Esophagus squamous epithelium (tissue), 5 donors: ENCODE data around the gene PLA2G2F. TPM values are rescaled to one million over a fixed set of nuclear protein-coding genes. Genes with fewer than 3 reads are reported as not detected.

ENCODE experiments used
- DNase-seq: peaks from one replicate; lab custom pipeline; 2025; lab: John Stamatoyannopoulos, UW
- H3K27ac ChIP-seq, 4 donors: fragments of 200-600 bp; sonication (generic); one replicate each; pipeline ENCODE4 v1.5.1; 2016 to 2019; ENCODE audit warnings: mild to moderate bottlenecking in 1 of 4
- H3K27me3 ChIP-seq, 4 donors: fragments of 200-600 bp; sonication (generic); 1 replicate in 3 of 4; 2 replicates in 1 of 4; pipeline versions ENCODE4 v1.5.1 to v1.6.0; 2017 to 2021; ENCODE audit warnings: antibody characterized with exemption in 1 of 4
- H3K36me3 ChIP-seq, 3 donors: fragments of 200-600 bp; sonication (generic); one replicate each; pipeline ENCODE4 v1.5.1; 2016 to 2019
- H3K4me1 ChIP-seq, 3 donors: fragments of 200-600 bp; sonication (generic); one replicate each; pipeline ENCODE4 v1.5.1; 2017 to 2019
- H3K4me3 ChIP-seq, 4 donors: fragments of 200-600 bp; sonication (generic); 1 replicate in 3 of 4; 2 replicates in 1 of 4; pipeline ENCODE4 v1.5.1; 2016 to 2019; ENCODE audit warnings: mild to moderate bottlenecking in 2 of 4, moderate library complexity in 1 of 4
- H3K9me3 ChIP-seq, 3 donors: fragments of 200-600 bp; sonication (generic); one replicate each; pipeline ENCODE4 v1.5.1; 2016 to 2019
- CTCF ChIP-seq, 6 experiments: fragments of 450-650 bp in 4 of 6; fragments of 200-600 bp in 2 of 6; sonication (generic) in 2 of 6; IDR thresholded peaks; one replicate each; pipeline ENCODE4 v1.5.1; 2016 to 2019; ENCODE audit warnings: antibody characterized with exemption in 6 of 6, mild to moderate bottlenecking in 4 of 6, moderate library complexity in 4 of 6
- POLR2A ChIP-seq, 4 donors: fragments of 450-650 bp; IDR thresholded peaks; one replicate each; pipeline ENCODE4 v1.6.1; 2017; ENCODE audit warnings: antibody characterized with exemption in 4 of 4, mild to moderate bottlenecking in 4 of 4, moderate library complexity in 3 of 4
- WGBS, 2 donors: methylation state at CpG; one replicate each; pipeline ENCODE4 v1.1.5; 2018; 5-methylcytosine and 5-hydroxymethylcytosine counted together
- intact Hi-C: fragments of 100-400 bp; cut with DNase I; formaldehyde crosslinking; loops from one replicate; pipeline ENCODE4 v1.15.0; 2022
- total RNA-seq, 4 donors: library from RNA; depleted of rRNA; stranded (reverse); fragments of >200 nt; gene quantifications; one replicate each; pipeline ENCODE4 v1.1.0, GENCODE V29; 2016
- donor health status: DM: yes; HTN: yes; CAD: no.

The PLA2G2F gene
- total RNA-seq, 4 donors from 2014 or later = 0.48 TPM; not detected in 3

GRCh38 chr1:20141466-20141865, 2.3 kb downstream of the PLA2G2F start:
- WGBS, 2 donors = 80 to 88% methylated on average over 2 to 4 of the region's 7 CpGs
- TF ChIP-seq CTCF (IDR thresholded peaks at IDR 0.05) (no peak), POLR2A (IDR thresholded peaks at IDR 0.05) (no peak)
- intact Hi-C loops = no loop called here

GRCh38 chr1:20142001-20142710, 3.0 kb downstream of the PLA2G2F start:
- Histone ChIP-seq H3K4me1 (peaks cover 0 to 11% (median 0%) of the 10 kb centered on the region in 3 donors), H3K27ac (no peak overlapping the region), H3K4me3 (no peak overlapping the region), H3K36me3 (no peaks in the 10 kb centered on the region), H3K9me3 (no peaks in the 10 kb centered on the region), H3K27me3 (peaks cover 0 to 33% (median 0%) of the 10 kb centered on the region in 4 donors)
- intact Hi-C loops = no loop called here
- no peak for DNase-seq
- no peak for TF ChIP-seq POLR2A (IDR thresholded peaks at IDR 0.05)
- no peak for TF ChIP-seq CTCF (IDR thresholded peaks at IDR 0.05)
- WGBS, 2 donors = 73 to 88% methylated on average over 4 to 7 of the region's 13 CpGs

More at GRCh38 chr1:20141466-20141865, 2.3 kb downstream of the PLA2G2F start:
- Histone ChIP-seq H3K27me3 (peaks cover 0 to 35% (median 0%) of the 10 kb centered on the region in 4 donors), H3K9me3 (no peaks in the 10 kb centered on the region), H3K4me1 (peaks cover 0 to 18% (median 0%) of the 10 kb centered on the region in 3 donors), H3K4me3 (no peak overlapping the region), H3K27ac (no peak overlapping the region), H3K36me3 (no peaks in the 10 kb centered on the region)
- no peak for DNase-seq

- Histone ChIP-seq H3K4me1 (peaks cover 0 to 7% (median 0%) of the 10 kb centered on the region in 3 donors), H3K4me3 (no peak overlapping the region), H3K9me3 (no peaks in the 10 kb centered on the region), H3K27me3 (peaks cover 0 to 26% (median 0%) of the 10 kb centered on the region in 4 donors), H3K36me3 (no peaks in the 10 kb centered on the region), H3K27ac (no peak overlapping the region)
- intact Hi-C loops = no loop called here
- TF ChIP-seq CTCF (IDR thresholded peaks at IDR 0.05) = no peak
- TF ChIP-seq POLR2A (IDR thresholded peaks at IDR 0.05) = no peak
- WGBS, 2 donors = 100% methylated on average over 1 of the region's 8 CpGs; no CpG with 5 or more reads in 1 of the 2 donors
- DNase-seq = no peak
Measured at GRCh38 chr1:20143318-20143717, 4.2 kb downstream of the PLA2G2F start.

DNA sequence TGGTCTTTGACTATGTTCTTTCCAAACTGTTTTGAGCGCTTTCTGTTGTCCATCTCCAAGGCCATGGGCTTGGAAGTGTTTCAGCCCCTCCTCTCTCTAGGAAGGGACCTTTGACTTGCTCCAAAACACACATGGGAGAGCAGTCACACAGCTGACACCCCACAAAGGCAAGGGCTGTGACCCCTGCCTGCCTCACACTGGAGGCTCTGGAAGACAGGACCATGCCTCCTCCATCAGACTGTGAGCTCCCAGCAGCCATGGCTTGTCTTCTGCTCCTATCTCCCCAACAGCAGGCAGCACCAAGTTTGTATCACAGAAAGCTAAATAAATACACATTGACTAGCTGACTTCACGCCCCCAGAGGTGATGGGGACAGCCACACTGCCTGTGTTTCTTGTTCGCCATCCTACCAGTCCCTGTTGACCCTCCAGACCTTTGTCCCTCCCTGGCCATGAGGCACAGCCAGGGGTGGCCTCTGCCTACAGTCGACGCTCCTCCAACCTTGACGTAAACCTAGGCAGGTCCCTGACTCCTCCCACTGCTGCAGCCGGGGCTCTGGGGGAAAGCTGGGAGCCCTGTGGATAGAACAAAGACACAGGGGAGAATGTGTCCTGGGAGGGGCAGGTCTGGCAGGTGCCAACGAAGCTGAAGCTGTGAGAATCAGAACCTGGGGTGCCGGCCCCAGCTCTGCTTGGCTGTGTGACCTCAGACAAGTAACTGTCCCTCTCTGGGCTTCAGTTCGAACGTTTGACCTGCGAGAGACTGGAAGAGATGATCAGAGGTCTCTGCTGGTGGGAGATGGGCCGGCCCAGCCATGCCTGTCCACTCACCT, 4.8 kb downstream of the PLA2G2F start:
- intact Hi-C loops = no loop called here
- no peak for DNase-seq
- TF ChIP-seq CTCF (IDR thresholded peaks at IDR 0.05) (no peak), POLR2A (IDR thresholded peaks at IDR 0.05) (no peak)
- Histone ChIP-seq H3K36me3 (no peaks in the 10 kb centered on the region), H3K27ac (no peak overlapping the region), H3K4me3 (no peak overlapping the region), H3K9me3 (no peaks in the 10 kb centered on the region), H3K27me3 (peaks cover 0 to 20% (median 0%) of the 10 kb centered on the region in 4 donors), H3K4me1 (peaks cover 0 to 7% (median 0%) of the 10 kb centered on the region in 3 donors)
- 62% methylated on average over 6 of the region's 13 CpGs; no CpG with 5 or more reads in 1 of the 2 donors for WGBS, 2 donors
